Measurements from ENCODE around the gene NOL9.
"Not testable (repeated sequence)": the region's sequence is repeated elsewhere in the genome, so short reads cannot be mapped to it uniquely, and the experiment has no call there.

Gene NOL9

DNA sequence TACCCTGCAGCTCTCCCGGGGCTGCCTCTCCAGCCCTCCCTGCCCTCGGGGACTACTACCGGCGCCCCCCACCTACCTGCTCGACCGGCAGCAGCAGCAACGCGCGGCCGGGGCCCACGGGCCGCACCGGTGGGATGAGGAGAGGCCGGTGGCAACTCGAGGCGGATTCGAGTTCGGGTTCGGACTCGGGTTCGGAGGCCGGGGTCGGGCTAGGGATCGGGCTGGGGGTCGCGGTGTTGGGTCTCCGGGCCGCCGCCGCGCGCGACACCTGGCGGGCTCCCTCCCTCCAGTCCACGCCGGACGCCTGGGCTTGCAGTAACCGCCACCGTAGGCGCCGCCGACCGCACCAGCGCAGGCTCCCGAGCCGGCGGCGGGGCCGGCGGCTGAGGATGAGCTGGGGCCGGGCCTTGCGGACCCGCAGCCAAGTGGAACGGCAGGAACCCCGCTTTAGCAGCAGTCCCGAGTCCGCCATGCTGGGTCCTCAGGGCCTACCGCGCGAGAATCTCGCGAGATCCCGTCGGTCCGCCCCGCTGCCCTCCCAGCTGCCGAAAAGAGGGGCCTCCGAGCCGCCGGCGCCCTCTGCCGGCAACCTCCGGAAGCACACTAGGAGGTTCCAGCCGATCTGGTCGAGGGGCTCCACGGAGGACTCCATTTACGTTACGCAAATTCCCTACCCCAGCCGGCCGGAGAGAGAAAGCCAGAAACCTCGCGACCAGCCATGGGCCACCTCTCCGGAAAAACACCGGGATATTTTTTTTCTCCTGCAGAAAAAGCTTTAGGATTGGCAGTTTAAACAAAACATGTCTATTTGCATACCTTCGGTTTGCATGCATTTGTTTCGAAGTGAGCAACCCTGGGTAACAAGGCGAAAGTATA lies at the start of gene NOL9:
TSS of gene NOL9 (minus strand) at position 483 of the 876 bp plus-strand sequence. CDS start at position 472, 11 bp downstream.
- DNase-seq: peak; percentile 23

DNA sequence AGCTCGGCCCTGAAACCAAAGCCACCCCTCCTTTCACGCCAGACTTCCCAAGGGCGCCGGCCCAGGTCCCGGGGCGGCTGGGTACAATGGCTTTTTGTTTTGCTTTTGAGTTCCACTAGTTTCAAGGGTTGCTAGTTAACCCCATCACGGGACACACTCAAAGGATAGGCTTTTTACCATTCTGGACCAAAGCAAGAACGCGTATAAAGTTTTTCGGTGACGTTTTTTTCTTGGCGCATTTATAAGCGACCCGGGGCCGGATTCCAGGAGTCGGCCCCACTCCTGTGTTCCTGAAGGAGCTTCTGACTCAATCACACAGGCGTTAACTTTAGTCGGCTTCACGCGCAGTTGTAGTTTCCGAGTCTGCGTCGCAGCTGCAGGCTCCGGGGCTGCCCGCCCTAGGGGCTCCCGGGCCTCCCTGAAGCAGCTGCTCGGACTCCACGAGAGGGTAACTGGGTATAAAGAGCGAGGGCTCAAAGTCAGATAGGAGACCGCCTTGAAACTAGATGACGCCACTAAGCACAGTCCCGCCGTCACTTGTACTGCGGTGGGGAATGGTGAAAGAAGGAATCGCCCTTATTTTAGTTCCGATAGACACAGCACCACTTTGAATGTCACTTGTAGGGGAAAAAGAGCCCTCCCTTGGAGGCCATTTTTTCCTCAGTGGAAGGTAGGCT lies 49.1 kb upstream of the NOL9 start:
- DNase-seq: peak; percentile 23

DNA sequence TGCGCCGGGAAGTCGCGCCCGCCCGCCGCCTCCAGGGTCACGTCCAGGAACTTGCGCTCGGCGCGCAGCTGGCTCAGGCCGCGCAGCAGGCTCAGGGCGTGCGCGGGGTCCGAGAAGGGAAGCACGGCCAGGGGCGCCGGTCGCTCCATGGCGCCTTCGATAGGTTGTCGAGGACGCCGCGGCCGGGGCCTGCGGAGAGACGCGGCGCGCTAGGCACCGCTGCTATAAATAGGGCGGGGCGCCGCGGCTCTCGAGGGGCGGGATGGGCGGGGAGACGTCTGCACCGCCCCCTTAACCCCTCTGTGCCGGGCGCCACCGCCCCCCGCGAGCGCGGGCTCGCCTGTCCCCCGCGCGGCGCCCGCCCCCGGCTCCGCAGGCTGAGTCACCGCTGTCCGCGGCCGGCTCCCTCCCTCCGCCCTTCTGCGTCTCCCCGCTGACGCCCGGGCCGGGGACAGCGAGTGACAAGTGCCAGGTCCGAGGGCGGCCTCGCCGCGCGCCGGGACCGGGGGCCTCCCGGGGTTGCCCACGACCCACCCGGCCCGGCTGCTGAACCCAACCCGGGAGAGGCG lies 48.4 kb upstream of the NOL9 start, which contains the start of gene KLHL21:
TSS of gene KLHL21 (minus strand) at position 201 of the 569 bp plus-strand sequence. CDS start at position 149, 52 bp downstream.
- DNase-seq: no peak

DNA sequence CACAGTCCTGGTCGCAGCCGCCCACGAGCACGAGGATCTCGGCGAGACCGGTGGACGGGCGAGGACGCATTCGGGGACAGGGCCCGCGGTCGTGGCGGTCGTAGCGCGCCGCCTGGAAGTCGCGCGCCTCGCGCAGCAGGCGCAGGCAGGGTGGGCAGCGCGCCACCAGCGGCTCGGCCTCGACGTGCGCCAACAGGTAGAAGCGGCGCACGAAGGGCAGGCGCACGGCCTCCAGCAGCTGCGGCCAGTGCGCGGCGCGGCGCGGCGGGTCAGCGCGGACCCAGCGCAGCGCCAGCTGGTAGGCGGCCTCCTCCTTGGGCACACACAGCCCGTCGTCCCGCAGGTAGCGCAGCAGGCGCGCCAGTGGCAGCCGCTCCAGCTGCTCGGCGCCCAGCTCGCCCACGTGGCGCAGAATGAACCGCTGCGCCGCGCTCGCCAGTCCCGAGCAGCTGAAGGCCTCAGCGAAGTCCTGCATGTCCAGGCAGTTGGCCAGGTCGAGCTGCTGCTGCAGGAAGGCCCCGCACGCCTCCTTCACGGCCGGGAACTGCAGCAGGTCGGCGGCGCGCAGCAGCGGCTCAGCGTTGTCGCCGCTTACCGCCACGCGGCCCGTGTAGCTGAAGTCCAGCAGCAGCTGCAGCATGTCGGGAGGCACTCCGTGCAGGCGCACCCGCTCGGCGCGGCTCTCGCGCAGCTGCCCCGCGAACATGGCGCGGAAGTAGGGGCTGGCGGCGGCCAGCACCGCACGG lies 47.8 kb upstream of the NOL9 start:
- no peak for DNase-seq

DNA sequence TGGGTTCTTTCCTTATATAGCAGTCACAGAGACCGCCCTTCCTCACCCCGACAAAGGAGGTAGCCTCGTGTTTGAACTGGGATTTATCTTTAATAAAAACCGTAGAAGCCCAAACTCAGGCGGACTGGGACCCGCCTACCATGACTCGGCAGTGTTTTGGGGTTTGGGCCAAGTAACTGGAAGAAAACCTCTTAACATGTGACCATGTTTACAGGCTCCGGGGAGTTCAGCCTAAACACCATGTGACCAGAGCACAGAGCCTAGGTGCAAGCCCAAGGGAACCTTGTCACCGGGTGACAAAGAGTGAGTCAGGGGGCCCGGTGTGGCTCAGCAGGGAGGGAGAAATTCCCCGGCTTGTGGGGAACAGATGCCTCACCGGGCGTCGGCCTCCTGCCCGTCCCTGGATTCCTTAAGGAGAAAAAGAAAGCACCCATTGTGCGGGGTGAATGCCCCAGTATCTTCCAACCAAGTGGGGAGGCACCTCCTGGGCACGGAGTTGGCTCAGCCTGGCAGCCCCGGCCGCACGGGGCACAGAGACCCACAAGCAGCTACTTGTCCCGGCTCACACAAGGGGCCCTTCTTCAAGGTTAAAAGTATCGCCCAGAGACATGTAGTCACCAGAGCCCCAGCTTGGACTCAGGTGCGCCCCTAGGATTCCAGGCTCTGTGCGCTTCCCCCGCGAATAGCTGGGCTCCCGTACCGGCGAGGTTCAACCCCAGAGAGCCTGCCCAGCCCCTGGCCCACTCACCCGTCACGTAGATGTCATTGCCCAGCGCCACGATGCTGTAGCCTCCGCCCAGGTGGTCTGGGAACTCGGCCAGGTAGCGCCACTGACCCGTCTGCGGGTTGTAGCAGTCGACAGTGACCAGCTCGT lies 47.0 kb upstream of the NOL9 start:
- peak; percentile 33 for DNase-seq

DNA sequence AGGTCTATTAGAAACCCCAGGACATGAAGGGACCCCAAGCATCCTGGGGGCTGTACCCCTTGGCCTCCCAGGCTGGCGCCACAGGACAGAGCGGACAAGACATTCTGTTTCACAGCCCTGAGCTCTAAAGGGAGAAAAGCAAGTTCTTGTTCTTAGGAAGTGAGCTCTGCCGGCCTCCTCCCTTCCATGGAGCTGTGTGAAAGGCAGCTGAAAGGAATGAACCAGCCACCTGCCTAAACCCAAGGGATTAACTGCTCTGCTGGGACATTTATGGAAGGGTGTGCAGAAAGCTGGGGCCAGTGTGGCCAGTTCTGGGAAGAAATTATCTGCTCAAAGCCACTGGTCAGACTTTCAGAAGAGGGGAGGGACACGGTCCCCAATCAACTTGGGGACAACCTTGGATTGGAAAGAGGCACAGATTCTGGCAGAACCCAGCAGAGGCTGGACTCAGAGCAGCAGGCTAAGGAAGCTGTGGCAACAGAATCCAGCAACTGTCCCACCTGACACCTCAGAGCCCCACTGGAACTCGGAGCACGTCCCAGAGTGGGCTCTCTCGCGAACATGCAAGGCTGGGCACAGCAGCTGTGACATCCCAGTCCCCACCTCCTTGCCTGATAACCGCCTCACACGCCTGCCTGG lies 46.2 kb upstream of the NOL9 start:
- no peak for DNase-seq

DNA sequence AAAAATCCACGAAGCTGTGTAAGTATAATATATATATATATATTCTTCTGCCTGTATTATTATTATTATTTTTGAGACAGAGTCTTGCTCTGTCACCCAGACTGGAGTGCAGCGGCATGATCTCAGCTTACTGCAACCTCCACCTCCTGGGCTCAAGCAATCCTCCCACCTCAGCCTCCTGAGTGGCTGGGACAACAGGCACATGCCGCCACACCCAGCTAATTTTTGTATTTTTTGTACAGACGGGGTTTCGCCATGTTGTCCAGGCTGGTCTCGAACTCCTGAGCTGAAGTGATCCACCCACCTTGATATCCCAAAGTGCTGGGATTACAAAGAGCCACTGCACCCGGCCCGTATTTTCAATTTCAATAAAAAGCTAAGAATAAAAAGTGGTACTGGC lies 45.7 kb upstream of the NOL9 start:
- DNase-seq: not testable (repeated sequence)

DNA sequence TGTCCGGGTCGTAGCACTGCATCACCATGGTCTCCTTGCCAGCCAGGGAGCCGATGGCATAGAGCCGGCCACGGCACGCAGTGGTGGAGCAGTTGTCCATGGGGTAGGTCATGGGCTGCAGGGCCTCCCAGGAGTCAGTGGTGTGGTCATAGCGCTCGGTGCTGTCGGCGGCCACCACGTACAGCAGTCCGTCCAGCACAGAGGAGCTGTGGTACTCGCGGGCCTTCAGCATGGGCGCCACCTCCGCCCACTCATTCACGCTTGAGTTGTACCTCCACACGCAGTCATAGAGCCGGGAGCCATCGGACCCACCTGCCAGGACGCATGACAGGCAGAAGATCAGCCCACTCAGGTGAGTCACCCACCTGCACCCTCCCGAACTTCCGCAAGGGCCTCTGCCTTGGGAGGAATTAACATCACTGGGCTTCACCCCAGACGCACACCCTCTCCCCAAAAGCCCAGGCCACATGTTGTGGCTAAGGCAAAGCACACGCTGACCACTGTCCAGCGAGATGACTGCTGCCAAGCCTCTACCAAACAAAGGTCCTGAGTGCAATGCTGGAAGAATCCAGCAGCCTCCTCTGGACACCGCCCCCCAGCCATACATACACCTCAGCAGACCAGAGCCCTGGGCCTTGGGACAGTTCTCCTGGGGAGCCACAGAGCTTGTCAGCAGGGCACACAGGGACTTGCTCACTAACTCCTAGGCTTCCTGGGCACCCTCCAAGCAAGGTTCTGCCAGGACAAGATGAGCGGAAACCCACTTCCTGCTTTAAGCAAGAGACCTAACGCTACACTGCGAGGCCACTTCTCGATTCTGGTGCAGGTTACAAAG lies 45.0 kb upstream of the NOL9 start:
- DNase-seq: no peak

DNA sequence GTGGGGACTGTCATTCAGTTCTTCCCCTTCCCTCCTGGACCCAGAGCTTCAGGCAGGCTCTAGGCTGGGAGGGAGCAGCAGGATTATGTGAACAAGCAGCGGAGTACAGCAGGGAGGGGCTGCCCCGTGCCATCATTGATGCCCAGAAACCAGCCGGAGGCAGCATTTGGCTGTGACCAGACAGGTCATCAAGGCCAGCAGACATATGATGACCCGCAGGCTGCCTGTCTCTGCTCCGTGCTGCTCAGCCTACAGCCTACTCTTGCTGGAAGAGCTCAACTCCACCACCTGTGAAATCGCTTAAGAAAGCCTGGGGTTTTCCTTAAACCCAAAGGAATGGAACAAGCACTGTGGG lies 43.4 kb upstream of the NOL9 start:
- DNase-seq: no peak

DNA sequence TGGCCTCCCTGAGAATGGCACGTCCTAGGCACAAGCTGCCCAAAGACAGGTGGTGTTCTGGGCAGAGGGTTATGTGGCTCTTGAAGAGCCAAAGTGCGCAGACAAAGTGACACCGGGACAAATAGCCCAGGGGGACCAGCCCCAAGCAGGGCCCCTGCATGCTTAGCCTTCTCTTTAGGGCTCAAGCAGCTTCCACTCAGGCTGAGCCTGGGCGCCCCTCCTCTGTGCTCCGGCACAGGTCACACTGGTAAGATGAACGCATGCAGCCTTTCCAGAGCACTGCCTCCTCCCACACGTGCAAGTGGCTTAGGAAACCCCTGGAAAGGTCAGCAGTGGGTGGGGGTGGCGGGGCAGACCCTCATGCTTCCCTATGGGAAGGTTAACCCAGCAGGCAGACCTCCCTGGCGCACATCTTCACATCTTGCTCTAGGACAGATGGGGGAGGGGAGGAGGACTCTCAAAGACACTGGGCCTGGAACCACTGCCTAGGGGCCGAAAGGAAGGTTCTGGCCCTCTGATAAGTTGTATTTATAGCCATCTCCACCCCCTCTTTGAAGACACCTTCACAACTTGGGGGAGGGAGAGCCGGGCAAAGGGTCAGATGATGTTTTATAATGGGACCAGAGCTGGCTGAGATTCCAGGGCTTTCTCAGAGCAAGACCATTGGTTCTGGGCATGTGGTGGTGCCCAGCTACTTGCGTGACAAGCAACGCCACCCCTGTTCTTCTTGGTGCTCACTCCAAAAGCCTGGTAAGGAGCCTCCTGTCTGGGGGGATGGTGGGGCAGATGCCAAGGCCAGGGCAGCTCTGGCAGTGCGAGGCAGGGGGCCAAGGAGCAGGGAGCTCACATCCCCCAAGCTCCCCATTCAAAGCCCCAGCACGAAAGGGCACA lies 42.8 kb upstream of the NOL9 start:
- no peak for DNase-seq

DNA sequence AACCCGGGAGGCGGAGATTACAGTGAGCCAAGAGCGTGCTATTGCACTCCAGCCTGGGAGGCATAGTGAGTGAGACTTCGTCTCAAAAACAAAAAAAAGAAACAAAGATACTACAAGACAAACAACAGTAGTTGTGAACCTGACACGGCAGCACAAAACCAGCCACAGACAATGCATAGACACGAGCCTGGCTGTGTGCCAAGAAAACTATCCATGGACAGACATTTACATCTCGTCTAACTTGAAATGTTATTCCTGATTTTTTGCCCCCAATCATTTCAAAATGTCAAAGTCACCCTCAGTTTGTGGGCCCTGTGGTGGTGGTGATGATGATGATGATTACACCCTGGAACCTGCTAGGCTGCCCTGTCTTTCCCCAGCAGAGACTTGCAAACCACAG lies 42.0 kb upstream of the NOL9 start:
- no peak for DNase-seq

DNA sequence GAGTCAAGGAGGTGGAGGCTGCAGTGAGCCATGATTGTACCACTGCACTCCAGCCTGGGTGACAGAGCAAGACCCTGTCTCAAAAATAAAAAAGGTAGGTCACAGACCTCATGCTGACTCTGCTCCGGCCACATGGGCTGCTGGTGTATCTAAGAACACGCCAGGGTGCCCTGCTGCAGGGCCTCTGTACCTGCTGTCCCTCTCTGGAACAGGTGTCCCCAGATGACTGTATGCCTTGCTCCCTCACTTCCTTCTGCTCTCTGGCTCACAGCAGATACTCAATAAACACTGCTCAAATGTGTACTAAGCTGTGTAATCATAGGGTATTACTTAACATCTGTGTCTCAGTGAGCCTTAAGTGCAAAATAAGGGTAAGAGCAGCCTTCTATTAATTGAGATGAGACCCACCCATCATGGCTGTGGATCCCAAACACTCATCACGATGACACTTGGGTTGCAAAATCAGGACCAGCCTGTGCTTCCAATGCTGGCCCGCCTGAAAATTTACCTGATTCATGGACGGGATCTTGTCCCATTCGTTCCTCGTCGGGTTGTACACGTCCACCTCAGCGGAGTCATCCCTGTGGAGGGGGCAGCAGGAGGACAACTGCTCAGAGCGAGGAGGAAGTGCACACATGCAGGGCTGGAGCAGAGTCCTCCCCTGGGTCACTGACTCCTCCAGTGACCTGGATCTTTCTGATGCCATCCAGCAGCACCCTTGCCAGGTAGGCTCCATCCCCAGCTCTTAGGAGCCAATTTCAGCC lies 40.8 kb upstream of the NOL9 start:
- no peak for DNase-seq

DNA sequence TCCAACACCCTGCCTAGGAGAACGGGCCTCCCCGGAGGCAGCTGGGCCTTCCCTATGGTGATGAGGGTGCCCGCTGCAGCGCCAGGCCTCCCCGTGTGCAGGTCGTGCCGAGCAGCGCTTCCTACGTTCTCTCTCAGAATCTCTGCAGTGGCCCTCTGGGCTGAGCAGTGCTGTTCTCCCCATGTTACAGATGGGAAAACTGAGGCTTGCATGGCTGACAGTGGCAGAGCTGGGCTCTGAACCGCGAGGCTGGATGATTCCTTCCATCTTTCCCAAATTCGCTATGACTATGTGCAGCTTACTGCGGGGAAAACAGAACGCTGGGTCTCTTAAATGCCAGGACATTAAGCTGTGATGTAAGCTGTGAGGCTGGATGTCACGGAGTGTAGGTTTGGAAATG lies 39.5 kb upstream of the NOL9 start:
- no peak for DNase-seq

DNA sequence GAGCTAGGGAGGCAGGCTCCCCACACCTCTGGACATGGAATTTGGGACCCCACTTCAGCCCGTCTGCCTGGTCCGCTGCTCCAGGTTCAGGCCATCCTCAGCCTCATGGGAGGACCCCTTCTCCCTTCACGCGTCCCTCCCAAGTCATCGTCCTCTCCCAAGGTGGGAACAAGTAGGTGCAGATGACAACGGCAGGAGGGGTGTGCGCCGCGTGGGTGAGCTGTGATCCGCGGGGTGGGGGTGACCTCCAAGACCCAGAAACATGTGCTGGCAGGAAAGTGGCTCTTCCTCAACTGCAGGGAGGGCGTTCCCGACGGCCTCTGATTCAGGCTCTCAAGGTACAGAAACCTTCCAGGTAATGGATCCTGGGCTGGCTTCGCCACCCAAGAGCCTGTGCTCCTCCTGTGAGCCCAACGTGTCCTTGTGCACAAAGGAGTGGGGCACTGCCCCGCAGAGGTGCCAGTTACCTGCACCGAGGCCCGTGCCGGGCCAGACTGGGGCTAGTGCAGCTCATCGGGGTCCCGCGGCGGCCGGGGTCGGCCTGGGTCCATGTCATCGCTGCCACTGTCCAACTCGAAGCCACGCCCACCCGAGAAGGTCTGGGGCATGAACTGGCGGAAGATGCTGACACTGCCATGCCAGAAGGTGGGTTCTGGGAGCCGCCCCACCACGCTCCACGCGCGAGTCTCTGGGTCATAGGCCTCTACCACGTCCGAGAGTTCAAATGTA lies 38.7 kb upstream of the NOL9 start:
- no peak for DNase-seq

DNA sequence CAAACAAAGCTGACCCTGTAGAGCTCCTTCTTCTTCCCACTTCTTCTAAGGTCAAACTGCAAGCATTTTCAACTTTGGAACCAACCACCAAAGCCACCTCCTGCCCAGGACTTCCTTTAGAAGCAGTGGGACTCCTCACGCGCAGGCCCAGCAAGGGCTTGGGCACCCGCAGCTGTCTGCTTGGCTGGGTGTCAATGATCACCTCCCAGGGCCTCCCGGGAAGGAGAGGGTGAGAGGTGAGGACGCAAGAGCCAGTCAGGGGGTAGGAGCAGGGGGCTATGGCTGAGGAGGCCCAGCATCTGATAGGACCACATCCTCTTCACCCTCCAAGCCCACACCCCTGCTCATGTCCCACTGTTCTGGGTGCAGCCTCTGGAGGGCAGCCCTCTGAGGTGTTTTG lies 38.1 kb upstream of the NOL9 start:
- no peak for DNase-seq

DNA sequence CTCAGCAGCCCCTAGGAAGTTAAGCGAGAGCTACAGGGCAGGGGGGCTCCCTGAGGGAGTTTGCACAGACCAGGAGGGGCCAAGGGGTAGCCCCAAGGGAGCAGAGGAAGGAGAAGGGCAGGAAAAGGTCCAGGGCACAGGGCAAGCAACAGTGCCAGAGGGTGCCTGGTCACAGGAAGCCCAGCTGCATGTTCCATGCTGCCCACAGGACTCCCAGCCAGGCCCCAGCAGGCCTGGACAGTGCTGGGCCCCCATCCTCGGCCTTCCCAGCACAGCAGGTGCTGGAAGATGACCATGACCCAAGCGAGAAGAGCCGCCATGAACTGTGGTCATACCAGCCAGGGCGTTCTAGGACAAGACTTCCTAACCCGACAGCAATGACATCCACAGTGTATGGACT lies 37.3 kb upstream of the NOL9 start:
- DNase-seq: no peak

DNA sequence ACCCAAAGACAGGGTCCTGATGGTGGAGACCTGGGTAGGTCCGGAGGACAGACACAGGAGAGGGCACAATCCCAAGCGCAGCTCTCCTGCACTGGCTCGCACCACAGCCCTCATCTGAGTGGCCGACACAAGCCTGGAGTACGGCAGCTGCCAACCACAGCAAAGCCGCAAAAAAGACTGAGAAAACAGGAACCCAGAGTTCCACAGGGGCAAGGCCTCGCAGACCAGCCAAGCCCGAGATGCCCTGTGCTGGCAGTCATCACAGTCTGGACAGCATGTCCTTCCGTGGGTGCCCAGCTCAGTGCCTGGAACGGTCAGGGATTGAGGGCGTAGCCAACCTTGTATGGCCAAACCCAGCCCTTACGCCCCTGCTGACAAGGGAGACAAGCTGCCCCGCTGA lies 36.9 kb upstream of the NOL9 start:
- no peak for DNase-seq

DNA sequence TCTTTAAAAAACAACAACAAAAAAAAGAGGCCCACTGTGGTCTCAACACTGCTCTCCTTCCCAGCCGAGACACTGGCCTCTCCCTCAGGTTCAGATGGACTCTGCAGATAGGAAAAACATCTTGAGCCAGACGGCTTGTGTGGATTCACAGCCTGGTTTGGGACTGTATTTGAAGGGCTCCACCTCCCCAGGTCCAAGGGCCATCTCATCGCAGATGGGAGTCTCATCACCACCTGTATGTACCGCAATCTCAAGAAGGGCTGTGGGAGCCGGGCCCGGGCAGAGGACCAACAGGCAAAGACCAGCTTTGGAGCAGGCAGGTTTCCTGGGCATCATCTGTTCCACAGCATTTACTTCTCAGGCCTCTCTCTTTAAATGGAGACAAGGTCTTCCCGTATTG lies 35.7 kb upstream of the NOL9 start:
- no peak for DNase-seq

Measured in SIG-M5 (cell line).